ENCODE data around the gene POMGNT2.

DNA sequence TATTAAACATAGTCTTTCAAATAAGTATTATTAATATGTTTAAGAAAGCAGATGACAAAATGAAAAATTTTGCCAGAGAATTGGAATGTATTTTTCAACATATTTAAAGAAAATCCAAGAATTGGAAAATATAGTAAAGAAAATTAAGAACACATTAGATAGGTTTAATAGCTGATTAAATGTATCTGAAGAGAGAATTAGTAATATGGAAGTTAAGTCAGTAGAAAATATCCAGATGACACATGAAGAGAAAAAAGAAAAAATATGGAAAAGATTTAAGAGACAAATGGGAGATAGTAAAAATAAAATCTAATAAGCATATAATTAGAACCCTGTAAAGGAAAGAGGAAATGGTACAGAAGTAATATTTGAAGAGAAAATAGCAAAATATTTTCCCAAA lies 18.0 kb upstream of the POMGNT2 start:
- TF ChIP-seq LEF1 (IDR thresholded peaks at IDR 0.05; ENCODE audit: borderline replicate concordance) (no peak), FOXM1 (IDR thresholded peaks at IDR 0.05; ENCODE audit: borderline replicate concordance) (no peak), ARNT (IDR thresholded peaks at IDR 0.05) (no peak), TARDBP (IDR thresholded peaks at IDR 0.05) (no peak)
- TF ChIP-seq, protein P1, sequence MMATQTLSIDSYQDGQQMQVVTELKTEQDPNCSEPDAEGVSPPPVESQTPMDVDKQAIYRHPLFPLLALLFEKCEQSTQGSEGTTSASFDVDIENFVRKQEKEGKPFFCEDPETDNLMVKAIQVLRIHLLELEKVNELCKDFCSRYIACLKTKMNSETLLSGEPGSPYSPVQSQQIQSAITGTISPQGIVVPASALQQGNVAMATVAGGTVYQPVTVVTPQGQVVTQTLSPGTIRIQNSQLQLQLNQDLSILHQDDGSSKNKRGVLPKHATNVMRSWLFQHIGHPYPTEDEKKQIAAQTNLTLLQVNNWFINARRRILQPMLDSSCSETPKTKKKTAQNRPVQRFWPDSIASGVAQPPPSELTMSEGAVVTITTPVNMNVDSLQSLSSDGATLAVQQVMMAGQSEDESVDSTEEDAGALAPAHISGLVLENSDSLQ (IDR thresholded peaks at IDR 0.05): no peak

Data from HEK293T (cell line).